H9 (cell line): ENCODE results near the gene TJP3. TPM values are rescaled to one million over a fixed set of nuclear protein-coding genes. Genes with fewer than 3 reads are reported as not detected.

Source experiments
- DNase-seq: peaks from one replicate; pipeline ENCODE4 v3.0.0-alpha.2; 2017
- H2AFZ ChIP-seq: one replicate; pipeline ENCODE4 v1.6.1; 2013; ENCODE audit warnings: mild to moderate bottlenecking, low read length, control low read depth, moderate library complexity
- H2AK5ac ChIP-seq: 2 replicates; pipeline ENCODE4 v1.6.1; 2013; ENCODE audit warnings: low read length, control low read depth, mixed read lengths; ENCODE audit not compliant: insufficient read length
- H2BK120ac ChIP-seq: one replicate; pipeline ENCODE4 v1.6.1; 2013; ENCODE audit warnings: low read depth, mild to moderate bottlenecking, low read length, control low read depth, inconsistent platforms; ENCODE audit not compliant: poor library complexity, severe bottlenecking
- H2BK12ac ChIP-seq: 2 replicates; pipeline ENCODE4 v1.6.1; 2013; ENCODE audit warnings: low read length, control low read depth, mixed read lengths, low read depth; ENCODE audit not compliant: insufficient read length
- H2BK15ac ChIP-seq: 2 replicates; pipeline ENCODE4 v1.6.1; 2013; ENCODE audit warnings: low read depth, low read length, control low read depth
- H2BK20ac ChIP-seq: one replicate; pipeline ENCODE4 v1.6.1; 2013; ENCODE audit warnings: low read depth, mild to moderate bottlenecking, low read length, control low read depth, inconsistent platforms; ENCODE audit not compliant: poor library complexity, severe bottlenecking
- H2BK5ac ChIP-seq: 2 replicates; pipeline ENCODE4 v1.6.1; 2013; ENCODE audit warnings: low read length, control low read depth, mixed read lengths; ENCODE audit not compliant: insufficient read length
- H3K14ac ChIP-seq: 2 replicates; pipeline ENCODE4 v1.6.1; 2013; ENCODE audit warnings: low read length, control low read depth; ENCODE audit not compliant: insufficient read depth
- H3K18ac ChIP-seq: 2 replicates; pipeline ENCODE4 v1.6.1; 2013; ENCODE audit warnings: low read depth, mild to moderate bottlenecking, mixed read lengths, low read length, control low read depth; ENCODE audit not compliant: insufficient read length
- H3K23ac ChIP-seq: 2 replicates; pipeline ENCODE4 v1.6.1; 2013; ENCODE audit warnings: low read length, control low read depth, mixed read lengths, low read depth; ENCODE audit not compliant: insufficient read length
- H3K23me2 ChIP-seq: 2 replicates; pipeline ENCODE4 v1.6.1; 2013; ENCODE audit warnings: low read depth, mild to moderate bottlenecking, mixed read lengths, low read length, control low read depth; ENCODE audit not compliant: insufficient read length, poor library complexity, severe bottlenecking
- H3K27ac ChIP-seq: 2 replicates; pipeline ENCODE4 v1.5.1; 2013; ENCODE audit warnings: low read length, control low read depth, mixed read lengths, low read depth; ENCODE audit not compliant: insufficient read length
- H3K27me3 ChIP-seq: 2 replicates; pipeline ENCODE4 v1.6.1; 2013; ENCODE audit warnings: low read length, control low read depth, inconsistent platforms; ENCODE audit not compliant: insufficient read depth
- H3K4ac ChIP-seq: 2 replicates; pipeline ENCODE4 v1.6.1; 2013; ENCODE audit warnings: low read depth, mild to moderate bottlenecking, control low read depth, inconsistent platforms, low read length, moderate library complexity
- H3K4me1 ChIP-seq: 2 replicates; pipeline ENCODE4 v1.6.1; 2013; ENCODE audit warnings: low read length, control low read depth, inconsistent platforms; ENCODE audit not compliant: insufficient read depth
- H3K4me2 ChIP-seq: 2 replicates; pipeline ENCODE4 v1.6.1; 2013; ENCODE audit warnings: low read length, control low read depth, mixed read lengths; ENCODE audit not compliant: insufficient read length, insufficient read depth
- H3K56ac ChIP-seq: 2 replicates; pipeline ENCODE4 v1.6.1; 2013; ENCODE audit warnings: low read depth, mild to moderate bottlenecking, mixed read lengths, low read length, control low read depth; ENCODE audit not compliant: insufficient read length
- H3K79me1 ChIP-seq: 2 replicates; pipeline ENCODE4 v1.6.1; 2013; ENCODE audit warnings: low read depth, mild to moderate bottlenecking, moderate library complexity, low read length, control low read depth, inconsistent platforms; ENCODE audit not compliant: insufficient read depth, poor library complexity, severe bottlenecking
- H3K79me2 ChIP-seq: 2 replicates; pipeline ENCODE4 v1.6.1; 2013; ENCODE audit warnings: low read length, control low read depth, inconsistent platforms; ENCODE audit not compliant: insufficient read depth
- H3K9ac ChIP-seq: 2 replicates; pipeline ENCODE4 v1.6.1; 2013; ENCODE audit warnings: low read length, control low read depth, mixed read lengths; ENCODE audit not compliant: insufficient read length; ENCODE audit errors: extremely low read depth
- H3K9me3 ChIP-seq: one replicate; pipeline ENCODE4 v1.6.1; 2013; ENCODE audit warnings: low read depth, low read length, inconsistent platforms; ENCODE audit not compliant: control insufficient read depth
- H3T11ph ChIP-seq: one replicate; pipeline ENCODE4 v1.6.1; 2013; ENCODE audit warnings: mild to moderate bottlenecking, low read length, control low read depth, inconsistent platforms
- H4K20me1 ChIP-seq: one replicate; pipeline ENCODE4 v1.6.1; 2013; ENCODE audit not compliant: control insufficient read depth, insufficient read length, insufficient read depth
- H4K5ac ChIP-seq: 2 replicates; pipeline ENCODE4 v1.6.1; 2013; ENCODE audit warnings: low read depth, mild to moderate bottlenecking, mixed read lengths, low read length, control low read depth; ENCODE audit not compliant: insufficient read length
- H4K8ac ChIP-seq: replicated peaks from 2 replicates; pipeline ENCODE4 v1.6.1; 2013; ENCODE audit warnings: low read length, control low read depth, mixed read lengths, low read depth; ENCODE audit not compliant: insufficient read length
- H4K91ac ChIP-seq: 2 replicates; pipeline ENCODE4 v1.6.1; 2013; ENCODE audit warnings: low read depth, mild to moderate bottlenecking, moderate library complexity, mixed read lengths, low read length, control low read depth; ENCODE audit not compliant: insufficient read length
- H3K27ac Mint-ChIP-seq, 3 experiments: 2 replicates in 2 of 3; 3 replicates in 1 of 3; pipeline ENCODE4 v1.8.0; 2020 to 2021; ENCODE audit warnings: mixed read lengths in 3 of 3, mild to moderate bottlenecking in 1 of 3, moderate library complexity in 1 of 3
- H3K27me3 Mint-ChIP-seq: 2 replicates; pipeline ENCODE4 v1.8.0; 2021; ENCODE audit warnings: low read depth, mild to moderate bottlenecking, moderate library complexity, mixed read lengths
- H3K36me3 Mint-ChIP-seq, 3 experiments: 2 replicates in 2 of 3; 3 replicates in 1 of 3; pipeline ENCODE4 v1.8.0; 2020 to 2021; ENCODE audit warnings: low read depth in 3 of 3, mixed read lengths in 3 of 3; ENCODE audit not compliant: insufficient read depth in 1 of 3
- H3K4me1 Mint-ChIP-seq, 2 experiments: 2 replicates each; pipeline ENCODE4 v1.8.0; 2020; ENCODE audit warnings: mixed read lengths in 2 of 2
- H3K4me3 Mint-ChIP-seq, 2 experiments: 2 replicates in 1 of 2; 3 replicates in 1 of 2; pipeline ENCODE4 v1.8.0; 2020 to 2021; ENCODE audit warnings: mild to moderate bottlenecking in 2 of 2, mixed read lengths in 2 of 2, moderate library complexity in 1 of 2
- H3K9me3 Mint-ChIP-seq, 2 experiments: 2 replicates in 1 of 2; 3 replicates in 1 of 2; pipeline ENCODE4 v1.8.0; 2020; ENCODE audit warnings: mild to moderate bottlenecking in 2 of 2, mixed read lengths in 2 of 2, moderate library complexity in 1 of 2
- WGBS: extraction: QIAGEN DNeasy Blood & Tissue Kit; methylation state at CpG from one replicate; pipeline ENCODE4 v1.1.7; 2013; ENCODE audit warnings: missing lambda C conversion rate, low lambda C conversion rate, mixed read lengths; ENCODE audit not compliant: insufficient read length; ENCODE audit errors: extremely low coverage; 5-methylcytosine and 5-hydroxymethylcytosine counted together
- total RNA-seq: library from RNA; stranded (reverse); gene quantifications from 2 replicates; pipeline ENCODE4 v1.2.1, GENCODE V29; 2021
- TF ChIP-seq, protein P1 (sequence below): fragments of 200-600 bp; sonication (generic); conservative IDR thresholded peaks from 3 replicates; pipeline ENCODE4 v1.8.0; 2021; ENCODE audit warnings: antibody characterized with exemption, mild to moderate bottlenecking

The TJP3 gene
- total RNA-seq, 1 experiment from 2014 or later = 27.3 TPM

DNA sequence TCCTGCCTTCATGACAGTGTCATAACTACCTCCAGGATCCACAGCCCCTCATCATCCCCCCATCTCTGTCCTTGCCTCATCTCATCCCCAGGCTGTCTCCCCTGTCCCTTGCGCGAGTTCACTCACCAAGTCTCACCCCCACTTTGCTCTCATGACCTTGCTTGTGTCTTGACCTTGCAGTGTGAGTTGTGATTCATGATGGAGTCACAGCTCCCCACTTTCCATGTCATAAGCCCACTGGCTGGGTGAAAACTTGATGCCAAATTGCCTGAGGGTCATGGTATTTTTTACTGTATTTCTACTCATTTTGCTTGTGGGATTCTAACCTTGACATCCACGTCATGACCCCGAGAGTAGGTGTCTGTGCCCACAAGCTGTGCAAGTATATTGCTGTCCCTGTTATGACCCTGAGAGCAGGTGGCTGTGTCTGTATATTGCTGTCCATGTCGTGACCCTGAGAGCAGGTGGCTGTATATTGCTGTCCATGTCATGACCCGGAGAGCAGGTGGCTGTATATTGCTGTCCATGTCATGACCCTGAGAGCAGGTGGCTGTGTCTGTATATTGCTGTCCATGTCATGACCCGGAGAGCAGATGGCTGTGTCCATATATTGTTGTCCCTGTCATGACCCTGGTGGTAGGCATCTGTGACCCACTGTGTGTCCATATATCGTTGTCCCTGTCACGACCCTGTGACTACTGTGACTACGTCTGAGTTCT is 29.5 kb downstream of the TJP3 start:
- no peak overlapping the region for H3K4me2 ChIP-seq
- H3K27ac Mint-ChIP-seq = no peak overlapping the region
- H2BK15ac ChIP-seq = no peak overlapping the region
- no peak overlapping the region for H3K9ac ChIP-seq
- no peak overlapping the region for H4K5ac ChIP-seq
- H3K9me3 Mint-ChIP-seq = no peaks in the 10 kb centered on the region
- no peaks in the 10 kb centered on the region for H4K20me1 ChIP-seq
- H3K56ac ChIP-seq = no peak overlapping the region
- H3K14ac ChIP-seq = no peak overlapping the region
- no peak overlapping the region for H2BK12ac ChIP-seq
- H3K18ac ChIP-seq = no peak overlapping the region
- no CpG with 5 or more reads among the region's 10 CpGs for WGBS
- H3K27me3 ChIP-seq = no peaks in the 10 kb centered on the region
- H3K36me3 Mint-ChIP-seq = peaks cover 0 to 37% (median 16%) of the 10 kb centered on the region in 3 experiments; a peak in 5 of 7 replicates
- no peak overlapping the region for H3K27ac ChIP-seq
- H3K4me3 Mint-ChIP-seq = no peak overlapping the region
- H2AFZ ChIP-seq = no peak overlapping the region
- H3K23ac ChIP-seq = no peak overlapping the region
- no peaks in the 10 kb centered on the region; the same call in 1 of the 2 replicates for H3K27me3 Mint-ChIP-seq
- no peak overlapping the region for H4K8ac ChIP-seq
- H3K79me1 ChIP-seq = no peaks in the 10 kb centered on the region
- no peak overlapping the region for H2BK120ac ChIP-seq
- no peak for DNase-seq
- no peaks in the 10 kb centered on the region for H3K4me1 ChIP-seq
- TF ChIP-seq, protein P1, sequence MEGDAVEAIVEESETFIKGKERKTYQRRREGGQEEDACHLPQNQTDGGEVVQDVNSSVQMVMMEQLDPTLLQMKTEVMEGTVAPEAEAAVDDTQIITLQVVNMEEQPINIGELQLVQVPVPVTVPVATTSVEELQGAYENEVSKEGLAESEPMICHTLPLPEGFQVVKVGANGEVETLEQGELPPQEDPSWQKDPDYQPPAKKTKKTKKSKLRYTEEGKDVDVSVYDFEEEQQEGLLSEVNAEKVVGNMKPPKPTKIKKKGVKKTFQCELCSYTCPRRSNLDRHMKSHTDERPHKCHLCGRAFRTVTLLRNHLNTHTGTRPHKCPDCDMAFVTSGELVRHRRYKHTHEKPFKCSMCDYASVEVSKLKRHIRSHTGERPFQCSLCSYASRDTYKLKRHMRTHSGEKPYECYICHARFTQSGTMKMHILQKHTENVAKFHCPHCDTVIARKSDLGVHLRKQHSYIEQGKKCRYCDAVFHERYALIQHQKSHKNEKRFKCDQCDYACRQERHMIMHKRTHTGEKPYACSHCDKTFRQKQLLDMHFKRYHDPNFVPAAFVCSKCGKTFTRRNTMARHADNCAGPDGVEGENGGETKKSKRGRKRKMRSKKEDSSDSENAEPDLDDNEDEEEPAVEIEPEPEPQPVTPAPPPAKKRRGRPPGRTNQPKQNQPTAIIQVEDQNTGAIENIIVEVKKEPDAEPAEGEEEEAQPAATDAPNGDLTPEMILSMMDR = no peak
- H4K91ac ChIP-seq = no peak overlapping the region
- H2BK20ac ChIP-seq = no peak overlapping the region
- no peak overlapping the region for H2AK5ac ChIP-seq
- H3K23me2 ChIP-seq = no peaks in the 10 kb centered on the region
- no peak overlapping the region for H3K4ac ChIP-seq
- no peaks in the 10 kb centered on the region for H3K79me2 ChIP-seq
- H3K9me3 ChIP-seq = no peaks in the 10 kb centered on the region
- H3K4me1 Mint-ChIP-seq = no peaks in the 10 kb centered on the region; a peak in 1 of 4 replicates
- H2BK5ac ChIP-seq = no peak overlapping the region
- H3T11ph ChIP-seq = no peak overlapping the region
